Right lobe of liver (tissue), 6 donors: ENCODE results near the gene ACVRL1. TPM values are rescaled to one million over a fixed set of nuclear protein-coding genes. Genes with fewer than 3 reads are reported as not detected.

Experiments
- ATAC-seq, 4 donors: fragments of 200-7000 bp; cut with Tn5 transposase; one replicate each; pipeline ENCODE4 v1.9.1; 2020; ENCODE audit warnings: mild to moderate bottlenecking in 4 of 4, moderate library complexity in 4 of 4
- DNase-seq, 3 donors: peaks; one replicate each; pipeline ENCODE4 v3.0.0-alpha.2; 2020
- H3K27ac ChIP-seq, 3 donors: fragments of 200-600 bp; one replicate each; pipeline ENCODE4 v1.8.0; 2022
- H3K27me3 ChIP-seq, 2 donors: fragments of 200-600 bp; one replicate each; pipeline ENCODE4 v1.8.0; 2022
- H3K36me3 ChIP-seq, 4 donors: fragments of 200-600 bp; sonication (generic) in 1 of 4; one replicate each; pipeline versions ENCODE4 v1.5.1 to v1.8.0; 2017 to 2022; ENCODE audit warnings: control low read depth in 1 of 4
- H3K4me1 ChIP-seq, 4 donors: fragments of 200-600 bp; sonication (generic) in 1 of 4; one replicate each; pipeline versions ENCODE4 v1.5.1 to v1.8.0; 2017 to 2022; ENCODE audit warnings: control low read depth in 1 of 4
- H3K4me3 ChIP-seq, 3 donors: fragments of 200-600 bp; one replicate each; pipeline ENCODE4 v1.8.0; 2022
- H3K9me3 ChIP-seq, 4 donors: fragments of 200-600 bp; sonication (generic) in 1 of 4; one replicate each; pipeline versions ENCODE4 v1.5.1 to v1.8.0; 2017 to 2022; ENCODE audit warnings: control low read depth in 1 of 4
- CTCF ChIP-seq, 4 donors: fragments of 200-600 bp in 3 of 4; fragments of 450-650 bp in 1 of 4; IDR thresholded peaks; one replicate each; pipeline versions ENCODE4 v1.5.1 to v1.8.0; 2016 to 2022; ENCODE audit warnings: antibody characterized with exemption in 4 of 4, mild to moderate bottlenecking in 2 of 4
- POLR2A ChIP-seq: fragments of 450-650 bp; IDR thresholded peaks from one replicate; pipeline ENCODE4 v1.6.1; 2017; ENCODE audit warnings: antibody characterized with exemption, mild to moderate bottlenecking
- WGBS: methylation state at CpG from one replicate; pipeline ENCODE4 v1.1.6; 2018; ENCODE audit warnings: low coverage, low lambda C conversion rate; ENCODE audit not compliant: insufficient coverage; ENCODE audit errors: missing lambda C conversion rate; 5-methylcytosine and 5-hydroxymethylcytosine counted together
- intact Hi-C, 2 donors: fragments of 100-400 bp; cut with DNase I; formaldehyde crosslinking; loops; one replicate each; pipeline versions ENCODE4 v1.11.2 to v1.14.1; 2022
- total RNA-seq, 6 experiments: library from RNA; depleted of rRNA in 2 of 6; stranded (reverse); fragments of >200 nt in 2 of 6; fragmentation: NEBNext Ultra II Directional in 3 of 6; extraction: Animal tissue kit (Norgen Biotek cat#: 25700) in 3 of 6; gene quantifications; one replicate each; pipeline versions ENCODE4 v1.1.0 to v1.2.4, GENCODE V29; 2016 to 2023
- donor health status: DM: no; HTN: yes; CAD: no.
- donor health status: DM: no; HTN: no; CAD: no.
- donor health status: DM: no; HTN: no; CAD: no.
- donor health status: DM: no; HTN: yes; CAD: no.
- donor health status: DM: no; HTN: yes; CAD: no.

The ACVRL1 gene
- total RNA-seq, 6 experiments from 2014 or later, result 2.9 to 10.7 (median 6.2) TPM

GRCh38 chr12:51954561-51955361, 47.5 kb downstream of the ACVRL1 start:
- intact Hi-C loops, result no loop called here
- H3K36me3 ChIP-seq, result no peaks in the 10 kb centered on the region
- ATAC-seq, result peak; percentile 5 to 50 (median 24)
- peak in 1 of 3 donors; percentile 35 for DNase-seq
- TF ChIP-seq POLR2A, result peak; percentile 31
- TF ChIP-seq CTCF (IDR thresholded peaks at IDR 0.05), result no peak
- H3K4me1 ChIP-seq, result peaks cover 0 to 49% (median 15%) of the 10 kb centered on the region in 4 donors
- peak overlapping the region in 1 of 3 donors; percentile 94 for H3K4me3 ChIP-seq
- peak overlapping the region; percentile 22 to 95 (median 37) for H3K27ac ChIP-seq
- WGBS, result 9% methylated on average over 7 of the region's 7 CpGs
- H3K9me3 ChIP-seq, result no peaks in the 10 kb centered on the region
- no peaks in the 10 kb centered on the region for H3K27me3 ChIP-seq

DNA sequence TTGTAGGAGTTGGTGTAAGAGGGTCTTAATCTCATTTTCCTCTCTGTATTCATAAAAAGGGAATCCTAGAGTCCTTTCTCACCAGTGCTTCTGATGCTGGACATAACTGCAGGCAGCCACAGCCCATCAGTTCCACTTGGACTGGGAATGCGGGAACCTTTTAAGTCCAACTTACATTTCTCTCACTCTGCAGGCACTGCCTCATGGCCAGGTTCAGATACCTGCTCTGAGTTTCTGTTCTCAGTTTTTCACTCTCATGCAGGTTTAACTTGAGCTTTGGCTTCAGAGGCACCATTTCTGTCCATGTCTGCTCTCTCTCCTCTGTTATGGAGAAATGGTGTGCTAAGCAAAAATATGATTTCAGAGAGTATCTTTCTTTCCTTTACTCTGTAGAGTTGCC, 48.4 kb downstream of the ACVRL1 start:
- H3K27ac ChIP-seq, result peak overlapping the region in 1 of 3 donors; percentile 95
- no peaks in the 10 kb centered on the region for H3K36me3 ChIP-seq
- H3K4me3 ChIP-seq, result no peak overlapping the region
- 40% methylated on average over 1 of the region's 1 CpG for WGBS
- H3K9me3 ChIP-seq, result no peaks in the 10 kb centered on the region
- DNase-seq (peak in 1 of 3 donors; percentile 23), ATAC-seq (no peak)
- intact Hi-C loops, result no loop called here
- H3K4me1 ChIP-seq, result peaks cover 0 to 59% (median 19%) of the 10 kb centered on the region in 4 donors
- no peaks in the 10 kb centered on the region for H3K27me3 ChIP-seq
- TF ChIP-seq POLR2A (no peak), CTCF (IDR thresholded peaks at IDR 0.05) (no peak)

DNA sequence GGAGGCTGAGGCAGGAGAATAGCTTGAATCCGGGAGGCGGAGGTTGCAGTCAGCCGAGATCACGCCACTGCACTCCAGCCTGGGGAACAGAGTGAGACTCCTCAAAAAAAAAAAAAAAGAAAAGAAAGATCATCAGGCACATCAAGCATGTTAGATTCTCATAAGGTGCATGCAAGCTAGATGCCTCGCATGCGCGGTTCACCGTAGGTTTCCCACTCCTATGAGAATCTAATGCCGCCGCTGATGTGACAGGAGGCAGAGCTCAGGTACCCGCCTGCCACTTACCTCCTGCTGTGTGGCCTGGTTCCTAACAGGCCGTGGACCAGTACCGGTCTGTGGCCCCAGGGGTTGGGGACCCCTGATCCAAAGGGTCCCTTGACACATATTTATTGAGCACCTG, 51.2 kb downstream of the ACVRL1 start:
- no peak for ATAC-seq
- intact Hi-C loops, result no loop called here

DNA sequence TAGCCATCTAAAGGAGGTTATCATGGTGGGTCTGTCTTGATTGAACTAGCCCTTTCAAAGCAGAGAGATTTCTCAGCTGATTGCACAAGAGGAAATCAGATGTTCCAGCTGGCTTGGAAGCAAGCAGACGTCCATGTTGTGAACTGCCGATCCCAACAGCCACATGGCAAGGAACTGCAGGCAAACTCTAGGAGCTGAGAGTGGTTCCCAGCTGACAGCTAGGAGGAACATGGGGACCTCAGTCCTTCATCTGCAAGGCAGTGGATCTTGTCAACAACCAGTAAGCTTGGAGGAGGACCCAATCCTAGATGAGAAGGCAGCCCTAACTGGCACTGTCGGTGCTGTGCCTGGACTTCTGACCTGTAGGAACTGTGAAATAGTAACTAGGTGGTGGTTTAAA, 51.9 kb downstream of the ACVRL1 start:
- H3K4me1 ChIP-seq, result peaks cover 0 to 71% (median 26%) of the 10 kb centered on the region in 4 donors
- no peaks in the 10 kb centered on the region for H3K27me3 ChIP-seq
- TF ChIP-seq CTCF (IDR thresholded peaks at IDR 0.05) (no peak), POLR2A (no peak)
- DNase-seq (peak in 1 of 3 donors; percentile 70), ATAC-seq (peak; percentile 50 to 69 (median 60))
- peak overlapping the region; percentile 12 to 57 (median 34) for H3K27ac ChIP-seq
- no peaks in the 10 kb centered on the region for H3K36me3 ChIP-seq
- H3K9me3 ChIP-seq, result no peaks in the 10 kb centered on the region
- H3K4me3 ChIP-seq, result peak overlapping the region in 2 of 3 donors; percentile 19 to 48
- 28% methylated on average over 2 of the region's 3 CpGs for WGBS
- intact Hi-C loops, result no loop called here

More for the DNA sequence above, 51.2 kb downstream of the ACVRL1 start:
- H3K27ac ChIP-seq, result peak overlapping the region in 2 of 3 donors; percentile 12 to 57
- TF ChIP-seq POLR2A (no peak), CTCF (IDR thresholded peaks at IDR 0.05) (no peak)
- DNase-seq, result peak in 1 of 3 donors; percentile 43
- H3K4me1 ChIP-seq, result peaks cover 0 to 78% (median 27%) of the 10 kb centered on the region in 4 donors
- no peaks in the 10 kb centered on the region for H3K27me3 ChIP-seq
- no peaks in the 10 kb centered on the region for H3K9me3 ChIP-seq
- H3K4me3 ChIP-seq, result no peak overlapping the region
- no peaks in the 10 kb centered on the region for H3K36me3 ChIP-seq
- 93% methylated on average over 7 of the region's 13 CpGs for WGBS
